Mesenchymal stem cell (in vitro differentiated cells and primary cell): Measurements from ENCODE around the gene CPSF6.

Experiments used
- DNase-seq: peaks from one replicate; pipeline ENCODE4 v3.0.0-alpha.2; 2013
- H2AFZ ChIP-seq: one replicate; pipeline ENCODE4 v1.6.1; 2013; ENCODE audit warnings: low read depth, mild to moderate bottlenecking, control low read depth, inconsistent platforms, low read length, moderate library complexity
- H2AK5ac ChIP-seq: 2 replicates; pipeline ENCODE4 v1.6.1; 2013; ENCODE audit warnings: low read length, moderate library complexity, mild to moderate bottlenecking, inconsistent platforms; ENCODE audit not compliant: severe bottlenecking
- H2BK120ac ChIP-seq: one replicate; pipeline ENCODE4 v1.6.1; 2013; ENCODE audit warnings: low read depth, mild to moderate bottlenecking, inconsistent platforms, low read length, moderate library complexity
- H2BK12ac ChIP-seq, 2 experiments: one replicate each; pipeline ENCODE4 v1.6.1; 2013; ENCODE audit warnings: inconsistent platforms in 2 of 2, low read length in 2 of 2, mild to moderate bottlenecking in 2 of 2, moderate library complexity in 2 of 2, control low read depth in 1 of 2
- H2BK15ac ChIP-seq: one replicate; pipeline ENCODE4 v1.6.1; 2013; ENCODE audit warnings: mild to moderate bottlenecking, low read depth, inconsistent platforms; ENCODE audit not compliant: poor library complexity, severe bottlenecking
- H2BK5ac ChIP-seq: 2 replicates; pipeline ENCODE4 v1.6.1; 2013; ENCODE audit warnings: low read depth, mild to moderate bottlenecking, low read length, control low read depth, inconsistent platforms; ENCODE audit not compliant: poor library complexity, severe bottlenecking
- H3K14ac ChIP-seq, 2 experiments: one replicate each; pipeline ENCODE4 v1.6.1; 2013; ENCODE audit warnings: inconsistent platforms in 2 of 2, low read length in 2 of 2, control low read depth in 1 of 2, mild to moderate bottlenecking in 1 of 2, moderate library complexity in 1 of 2
- H3K18ac ChIP-seq, 2 experiments: one replicate each; pipeline ENCODE4 v1.6.1; 2013; ENCODE audit warnings: inconsistent platforms in 2 of 2, low read length in 2 of 2, control low read depth in 1 of 2, low read depth in 1 of 2, mild to moderate bottlenecking in 1 of 2
- H3K23ac ChIP-seq, 2 experiments: one replicate each; pipeline ENCODE4 v1.6.1; 2013; ENCODE audit warnings: inconsistent platforms in 2 of 2, low read length in 2 of 2, mild to moderate bottlenecking in 2 of 2, moderate library complexity in 2 of 2, control low read depth in 1 of 2
- H3K27ac ChIP-seq: 2 replicates; pipeline ENCODE4 v1.5.1; 2013; ENCODE audit warnings: mild to moderate bottlenecking, moderate library complexity, low read length, control low read depth, inconsistent platforms; ENCODE audit not compliant: poor library complexity, severe bottlenecking
- H3K27me3 ChIP-seq, 2 experiments: 2 replicates each; pipeline versions ENCODE4 v1.6.1 to v1.7.0; 2013; ENCODE audit warnings: low read length in 2 of 2, mild to moderate bottlenecking in 2 of 2, moderate library complexity in 2 of 2, control low read depth in 1 of 2, inconsistent platforms in 1 of 2; ENCODE audit not compliant: control insufficient read depth in 1 of 2, insufficient read depth in 1 of 2
- H3K36me3 ChIP-seq, 2 experiments: 2 replicates each; pipeline versions ENCODE4 v1.6.1 to v1.7.0; 2013; ENCODE audit warnings: low read length in 2 of 2, control low read depth in 1 of 2, inconsistent platforms in 1 of 2, low read depth in 1 of 2, mild to moderate bottlenecking in 1 of 2; ENCODE audit not compliant: insufficient read depth in 2 of 2, control insufficient read depth in 1 of 2
- H3K4ac ChIP-seq, 2 experiments: one replicate each; pipeline ENCODE4 v1.6.1; 2013; ENCODE audit warnings: inconsistent platforms in 2 of 2, low read length in 2 of 2, mild to moderate bottlenecking in 2 of 2, moderate library complexity in 2 of 2, control low read depth in 1 of 2, low read depth in 1 of 2
- H3K4me1 ChIP-seq: 2 replicates; pipeline ENCODE4 v1.6.1; 2013; ENCODE audit warnings: low read depth, low read length, control low read depth; ENCODE audit not compliant: control insufficient read depth, insufficient read depth
- H3K4me2 ChIP-seq: 2 replicates; pipeline ENCODE4 v1.6.1; 2013; ENCODE audit warnings: low read length, mild to moderate bottlenecking, inconsistent platforms; ENCODE audit not compliant: poor library complexity, severe bottlenecking
- H3K4me3 ChIP-seq, 2 experiments: 2 replicates each; pipeline versions ENCODE4 v1.5.1 to v1.7.0; 2013; ENCODE audit warnings: low read length in 2 of 2, mild to moderate bottlenecking in 2 of 2, control low read depth in 1 of 2, low read depth in 1 of 2; ENCODE audit not compliant: insufficient read depth in 1 of 2
- H3K79me1 ChIP-seq: replicated peaks from 2 replicates; pipeline ENCODE4 v1.6.1; 2013; ENCODE audit warnings: mild to moderate bottlenecking, control low read depth, low read length, inconsistent platforms; ENCODE audit not compliant: poor library complexity, severe bottlenecking
- H3K9ac ChIP-seq: 2 replicates; pipeline ENCODE4 v1.7.0; 2013; ENCODE audit warnings: mild to moderate bottlenecking, low read length, moderate library complexity
- H3K9me3 ChIP-seq: 2 replicates; pipeline ENCODE4 v1.7.0; 2013; ENCODE audit warnings: mild to moderate bottlenecking, low read length; ENCODE audit not compliant: control insufficient read depth
- H4K8ac ChIP-seq: one replicate; pipeline ENCODE4 v1.6.1; 2013; ENCODE audit warnings: inconsistent platforms, mild to moderate bottlenecking, low read length, moderate library complexity
- H4K91ac ChIP-seq: one replicate; pipeline ENCODE4 v1.6.1; 2013; ENCODE audit warnings: mild to moderate bottlenecking, low read length, inconsistent platforms
- WGBS: methylation state at CpG from one replicate; pipeline ENCODE4 v1.1.7; 2013; ENCODE audit warnings: mixed read lengths; 5-methylcytosine and 5-hydroxymethylcytosine counted together

CPSF6 gene

GRCh38 chr12:69252033-69252432, 12.7 kb downstream of the CPSF6 start:
- no peak overlapping the region for H2BK12ac ChIP-seq
- 56% methylated on average over 1 of the region's 1 CpG for WGBS

GRCh38 chr12:69254046-69254445, 14.7 kb downstream of the CPSF6 start:
- H4K91ac ChIP-seq: no peak overlapping the region
- peaks cover 14% of the 10 kb centered on the region for H3K79me1 ChIP-seq
- H3K4me2 ChIP-seq: no peak overlapping the region
- peaks cover 10 to 45% of the 10 kb centered on the region in 2 experiments for H3K36me3 ChIP-seq
- no peak overlapping the region for H3K14ac ChIP-seq
- no peak overlapping the region for H2BK5ac ChIP-seq
- no peak overlapping the region for H2BK12ac ChIP-seq
- no peak overlapping the region for H2AFZ ChIP-seq
- H2BK120ac ChIP-seq: no peak overlapping the region
- H2BK15ac ChIP-seq: no peak overlapping the region
- no peak overlapping the region for H3K23ac ChIP-seq
- H3K9ac ChIP-seq: no peak overlapping the region
- H2AK5ac ChIP-seq: no peak overlapping the region
- H3K4ac ChIP-seq: no peak overlapping the region
- no peak overlapping the region for H3K27ac ChIP-seq
- H3K9me3 ChIP-seq: no peaks in the 10 kb centered on the region
- H4K8ac ChIP-seq: no peak overlapping the region
- peak; percentile 56 for DNase-seq
- H3K18ac ChIP-seq: no peak overlapping the region
- no peaks in the 10 kb centered on the region for H3K27me3 ChIP-seq
- H3K4me3 ChIP-seq: no peak overlapping the region
- peaks cover 1% of the 10 kb centered on the region for H3K4me1 ChIP-seq

More at GRCh38 chr12:69252033-69252432, 12.7 kb downstream of the CPSF6 start:
- peak; percentile 58 for DNase-seq
- H4K91ac ChIP-seq: no peak overlapping the region
- peak overlapping the region; percentile 13 for H3K9ac ChIP-seq
- H3K27me3 ChIP-seq: no peaks in the 10 kb centered on the region
- H3K14ac ChIP-seq: no peak overlapping the region
- no peak overlapping the region for H3K4ac ChIP-seq
- no peak overlapping the region for H2BK5ac ChIP-seq
- no peak overlapping the region for H2BK120ac ChIP-seq
- H3K4me1 ChIP-seq: peaks cover 1% of the 10 kb centered on the region
- H4K8ac ChIP-seq: no peak overlapping the region
- no peak overlapping the region for H3K4me2 ChIP-seq
- H3K23ac ChIP-seq: no peak overlapping the region
- peaks cover 3% of the 10 kb centered on the region for H3K79me1 ChIP-seq
- no peak overlapping the region for H2AFZ ChIP-seq
- H3K27ac ChIP-seq: no peak overlapping the region
- H2AK5ac ChIP-seq: no peak overlapping the region
- no peak overlapping the region for H2BK15ac ChIP-seq
- no peak overlapping the region for H3K4me3 ChIP-seq
- H3K9me3 ChIP-seq: no peaks in the 10 kb centered on the region
- peaks cover 0 to 24% of the 10 kb centered on the region in 2 experiments for H3K36me3 ChIP-seq
- H3K18ac ChIP-seq: no peak overlapping the region

GRCh38 chr12:69254862-69255261, 15.5 kb downstream of the CPSF6 start:
- Histone ChIP-seq H3K14ac (no peak overlapping the region), H3K23ac (no peak overlapping the region), H3K4ac (no peak overlapping the region), H2BK15ac (no peak overlapping the region), H2BK120ac (no peak overlapping the region), H3K9ac (no peak overlapping the region), H4K8ac (no peak overlapping the region), H3K4me1 (peaks cover 1% of the 10 kb centered on the region), H2AFZ (no peak overlapping the region), H3K27ac (no peak overlapping the region), H4K91ac (no peak overlapping the region), H3K4me2 (no peak overlapping the region), H3K4me3 (no peak overlapping the region), H3K36me3 (peaks cover 10 to 53% of the 10 kb centered on the region in 2 experiments), H2BK12ac (no peak overlapping the region), H3K79me1 (peaks cover 14% of the 10 kb centered on the region), H2BK5ac (no peak overlapping the region), H3K27me3 (no peaks in the 10 kb centered on the region), H2AK5ac (no peak overlapping the region), H3K18ac (no peak overlapping the region), H3K9me3 (no peaks in the 10 kb centered on the region)
- 100% methylated on average over 1 of the region's 2 CpGs for WGBS
- DNase-seq: no peak

GRCh38 chr12:69258655-69259054, 19.3 kb downstream of the CPSF6 start:
- Histone ChIP-seq H2AK5ac (no peak overlapping the region), H2BK120ac (no peak overlapping the region), H2BK5ac (no peak overlapping the region), H3K36me3 (peaks cover 13 to 86% of the 10 kb centered on the region in 2 experiments), H3K23ac (no peak overlapping the region), H3K4me3 (no peak overlapping the region), H2BK12ac (no peak overlapping the region), H4K91ac (peak overlapping the region; percentile 4), H3K4me1 (no peaks in the 10 kb centered on the region), H3K4ac (no peak overlapping the region), H2AFZ (no peak overlapping the region), H3K18ac (no peak overlapping the region), H4K8ac (no peak overlapping the region), H3K27ac (no peak overlapping the region), H2BK15ac (no peak overlapping the region), H3K27me3 (no peaks in the 10 kb centered on the region), H3K14ac (no peak overlapping the region), H3K4me2 (no peak overlapping the region), H3K79me1 (peaks cover 17% of the 10 kb centered on the region), H3K9me3 (no peaks in the 10 kb centered on the region), H3K9ac (no peak overlapping the region)
- no peak for DNase-seq
- WGBS: 98% methylated on average over 10 of the region's 10 CpGs
